Naive thymus-derived CD4-positive, alpha-beta T cell (primary cell): ENCODE measurements around the gene ABCC3. TPM values are rescaled to one million over a fixed set of nuclear protein-coding genes. Genes with fewer than 3 reads are reported as not detected.

Experiments used
- ATAC-seq: fragments of 150-1000 bp; cut with Tn5 transposase; 2 replicates; pipeline ENCODE4 v1.10.0; 2021; ENCODE audit warnings: mild to moderate bottlenecking, moderate library complexity
- CTCF ChIA-PET: fragments of 350-600 bp; sonication (Branson Sonifier 250); formaldehyde crosslinking; loops from one replicate; lab custom pipeline; 2021; ENCODE audit warnings: antibody characterized with exemption; lab: Charles Lee
- POLR2A ChIA-PET: fragments of 350-600 bp; sonication (Branson Sonifier 250); formaldehyde crosslinking; loops from one replicate; lab custom pipeline; 2021; ENCODE audit warnings: antibody characterized with exemption, inconsistent platforms; lab: Charles Lee
- DNase-seq, 9 donors: peaks; one replicate each; pipeline versions ENCODE4 v3.0.0 to v3.0.0-alpha.2; 2020 to 2022; ENCODE audit warnings: mixed read lengths in 1 of 9
- H3K27ac ChIP-seq: one replicate; pipeline ENCODE4 v1.7.0; 2013; ENCODE audit warnings: mild to moderate bottlenecking, low read depth, low read length, moderate library complexity
- H3K27me3 ChIP-seq, 2 donors: one replicate each; pipeline ENCODE4 v1.7.0; 2013; ENCODE audit warnings: low read length in 2 of 2, mild to moderate bottlenecking in 2 of 2, moderate library complexity in 2 of 2; ENCODE audit not compliant: control insufficient read depth in 2 of 2, insufficient read depth in 2 of 2
- H3K36me3 ChIP-seq, 3 experiments: 1 replicate in 2 of 3; 2 replicates in 1 of 3; pipeline ENCODE4 v1.7.0; 2013; ENCODE audit warnings: low read length in 3 of 3, mild to moderate bottlenecking in 3 of 3, moderate library complexity in 1 of 3; ENCODE audit not compliant: insufficient read depth in 3 of 3, control insufficient read depth in 2 of 3
- H3K4me1 ChIP-seq, 2 donors: one replicate each; pipeline ENCODE4 v1.7.0; 2013; ENCODE audit warnings: low read length in 2 of 2, mild to moderate bottlenecking in 2 of 2, moderate library complexity in 1 of 2; ENCODE audit not compliant: control insufficient read depth in 2 of 2, insufficient read depth in 2 of 2
- H3K4me3 ChIP-seq: 2 replicates; pipeline ENCODE4 v1.7.0; 2013; ENCODE audit warnings: mild to moderate bottlenecking, low read length
- H3K9me3 ChIP-seq, 3 experiments: 1 replicate in 2 of 3; 2 replicates in 1 of 3; pipeline ENCODE4 v1.7.0; 2013; ENCODE audit warnings: low read length in 3 of 3; ENCODE audit not compliant: control insufficient read depth in 2 of 3
- H3K27ac Mint-ChIP-seq, 9 donors: one replicate each; pipeline ENCODE4 v1.8.0; 2020 to 2022; ENCODE audit warnings: mixed read lengths in 9 of 9, mild to moderate bottlenecking in 8 of 9, moderate library complexity in 5 of 9, inconsistent platforms in 2 of 9
- H3K27me3 Mint-ChIP-seq, 5 donors: one replicate each; pipeline ENCODE4 v1.8.0; 2021 to 2022; ENCODE audit warnings: mixed read lengths in 5 of 5, mild to moderate bottlenecking in 1 of 5
- H3K36me3 Mint-ChIP-seq, 5 donors: one replicate each; pipeline ENCODE4 v1.8.0; 2020 to 2022; ENCODE audit warnings: mixed read lengths in 5 of 5, mild to moderate bottlenecking in 3 of 5, inconsistent platforms in 1 of 5
- H3K4me1 Mint-ChIP-seq, 7 donors: one replicate each; pipeline ENCODE4 v1.8.0; 2020 to 2022; ENCODE audit warnings: mixed read lengths in 7 of 7, mild to moderate bottlenecking in 3 of 7, inconsistent platforms in 1 of 7
- H3K4me3 Mint-ChIP-seq, 10 donors: one replicate each; pipeline ENCODE4 v1.8.0; 2020 to 2022; ENCODE audit warnings: mild to moderate bottlenecking in 10 of 10, mixed read lengths in 10 of 10, moderate library complexity in 6 of 10, inconsistent platforms in 2 of 10
- H3K9me3 Mint-ChIP-seq, 11 donors: one replicate each; pipeline ENCODE4 v1.8.0; 2020 to 2022; ENCODE audit warnings: mixed read lengths in 11 of 11, mild to moderate bottlenecking in 4 of 11, inconsistent platforms in 1 of 11, moderate library complexity in 1 of 11
- intact Hi-C, 2 donors: fragments of 100-400 bp; cut with micrococcal nuclease; formaldehyde crosslinking; loops; one replicate each; pipeline ENCODE4 v1.15.1; 2023
- polyA plus RNA-seq, 2 donors: library from polyadenylated mRNA; unstranded; fragments of 300-500 nt; fragmentation: Illumina TruSeq; gene quantifications; one replicate each; pipeline ENCODE4 v1.2.3, GENCODE V29; 2021
- total RNA-seq, 6 experiments: library from RNA in 5 of 6; stranded (reverse) in 5 of 6; gene quantifications; 1 replicate in 5 of 6; 2 replicates in 1 of 6; pipeline ENCODE4 v1.2.3 and lab custom pipeline; 2021 to 2026

ABCC3 gene
- total and polyA plus RNA-seq, 7 experiments from 2014 or later = 0.68 to 22.4 (median 1.3) TPM; not detected in 3

DNA sequence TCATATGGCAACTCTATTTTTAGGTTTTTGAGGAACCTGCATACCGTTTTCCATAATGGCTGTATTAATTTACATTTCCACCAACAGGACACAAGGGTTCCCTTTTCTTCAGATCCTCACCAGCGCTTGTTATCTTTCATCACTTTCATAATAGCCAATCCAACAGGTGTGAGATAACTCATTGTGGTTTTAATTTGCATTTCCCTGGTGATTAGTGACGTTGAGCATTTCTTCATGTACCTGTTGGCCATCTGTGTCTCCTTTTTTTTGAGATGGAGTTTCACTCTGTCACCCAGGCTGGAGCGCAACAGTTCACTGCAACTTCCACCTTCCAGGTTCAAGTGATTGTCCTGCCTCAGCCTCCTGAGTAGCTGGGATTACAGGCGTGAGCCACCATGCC, 36.2 kb upstream of the ABCC3 start:
- Mint-ChIP-seq H3K9me3 (peaks cover 0 to 2% (median 0%) of the 10 kb centered on the region in 11 donors), H3K4me1 (peaks cover 0 to 3% (median 0%) of the 10 kb centered on the region in 7 donors), H3K27me3 (peaks cover 0 to 14% (median 8%) of the 10 kb centered on the region in 5 donors), H3K36me3 (no peaks in the 10 kb centered on the region), H3K27ac (no peak overlapping the region), H3K4me3 (no peak overlapping the region)
- Histone ChIP-seq H3K4me3 (no peak overlapping the region), H3K27ac (no peak overlapping the region), H3K4me1 (no peaks in the 10 kb centered on the region), H3K9me3 (no peaks in the 10 kb centered on the region), H3K36me3 (no peaks in the 10 kb centered on the region), H3K27me3 (no peaks in the 10 kb centered on the region)
- ChIA-PET CTCF (no interaction called here), POLR2A (no interaction called here)
- ATAC-seq = no peak
- DNase-seq = no peak
- intact Hi-C loops = no loop called here

DNA sequence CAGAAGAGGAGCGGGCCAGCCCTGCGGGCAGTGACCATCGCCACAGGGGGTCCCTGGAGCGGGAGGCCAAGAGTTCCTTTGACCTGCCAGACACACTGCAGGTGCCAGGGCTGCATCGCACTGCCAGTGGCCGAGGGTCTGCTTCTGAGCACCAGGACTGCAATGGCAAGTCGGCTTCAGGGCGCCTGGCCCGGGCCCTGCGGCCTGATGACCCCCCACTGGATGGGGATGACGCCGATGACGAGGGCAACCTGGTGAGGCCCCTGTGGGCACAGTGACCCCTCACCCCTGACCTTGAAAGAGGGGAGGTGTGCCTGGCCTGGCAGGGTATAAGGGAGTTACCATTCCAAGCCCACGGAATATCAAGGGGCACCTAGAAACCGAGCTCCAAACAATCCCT, 35.1 kb upstream of the ABCC3 start:
- no peak overlapping the region for H3K4me3 ChIP-seq
- peaks cover 0 to 2% (median 0%) of the 10 kb centered on the region in 11 donors for H3K9me3 Mint-ChIP-seq
- no peaks in the 10 kb centered on the region for H3K36me3 Mint-ChIP-seq
- H3K27ac Mint-ChIP-seq = no peak overlapping the region
- H3K4me1 ChIP-seq = no peaks in the 10 kb centered on the region
- no peak overlapping the region for H3K27ac ChIP-seq
- H3K27me3 ChIP-seq = no peaks in the 10 kb centered on the region
- CTCF ChIA-PET = interaction anchor here (1.3 kb wide), 1 partner anchor 30 kb away, joined by 3 read pairs; no protein-coding TSS in a partner anchor
- ATAC-seq (no peak), DNase-seq (no peak)
- H3K4me3 Mint-ChIP-seq = no peak overlapping the region
- H3K36me3 ChIP-seq = no peaks in the 10 kb centered on the region
- H3K27me3 Mint-ChIP-seq = peaks cover 0 to 18% (median 8%) of the 10 kb centered on the region in 5 donors
- POLR2A ChIA-PET = no interaction called here
- intact Hi-C loops = no loop called here
- peaks cover 0 to 3% (median 0%) of the 10 kb centered on the region in 7 donors for H3K4me1 Mint-ChIP-seq
- H3K9me3 ChIP-seq = no peaks in the 10 kb centered on the region

- no peaks in the 10 kb centered on the region for H3K36me3 Mint-ChIP-seq
- peaks cover 0 to 28% (median 22%) of the 10 kb centered on the region in 5 donors for H3K27me3 Mint-ChIP-seq
- Histone ChIP-seq H3K27ac (no peak overlapping the region), H3K9me3 (no peaks in the 10 kb centered on the region), H3K36me3 (no peaks in the 10 kb centered on the region), H3K4me3 (no peak overlapping the region), H3K27me3 (no peaks in the 10 kb centered on the region), H3K4me1 (no peaks in the 10 kb centered on the region)
- intact Hi-C loops = no loop called here
- CTCF ChIA-PET = no interaction called here
- POLR2A ChIA-PET = no interaction called here
- peaks cover 0 to 2% (median 0%) of the 10 kb centered on the region in 11 donors for H3K9me3 Mint-ChIP-seq
- H3K4me1 Mint-ChIP-seq = peaks cover 0 to 4% (median 0%) of the 10 kb centered on the region in 7 donors
- ATAC-seq = no peak
- no peak overlapping the region for H3K4me3 Mint-ChIP-seq
- H3K27ac Mint-ChIP-seq = no peak overlapping the region
- no peak for DNase-seq
Measured at GRCh38 chr17:50601823-50602375, 32.8 kb upstream of the ABCC3 start.

DNA sequence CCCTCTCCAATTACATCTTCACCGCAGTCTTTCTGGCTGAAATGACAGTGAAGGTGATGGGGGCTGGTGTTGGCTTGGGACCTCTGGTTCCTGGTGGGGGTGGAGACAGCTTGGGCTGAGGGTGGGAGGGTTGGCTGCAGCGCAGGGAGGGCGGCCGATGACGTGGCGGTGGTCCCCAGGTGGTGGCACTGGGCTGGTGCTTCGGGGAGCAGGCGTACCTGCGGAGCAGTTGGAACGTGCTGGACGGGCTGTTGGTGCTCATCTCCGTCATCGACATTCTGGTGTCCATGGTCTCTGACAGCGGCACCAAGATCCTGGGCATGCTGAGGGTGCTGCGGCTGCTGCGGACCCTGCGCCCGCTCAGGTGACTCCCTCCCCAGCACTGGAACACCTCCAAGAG, 31.8 kb upstream of the ABCC3 start:
- no peaks in the 10 kb centered on the region for H3K36me3 ChIP-seq
- intact Hi-C loops = no loop called here
- Mint-ChIP-seq H3K9me3 (peaks cover 0 to 2% (median 0%) of the 10 kb centered on the region in 11 donors), H3K4me3 (no peak overlapping the region), H3K27me3 (peaks cover 0 to 31% (median 22%) of the 10 kb centered on the region in 5 donors), H3K27ac (no peak overlapping the region), H3K36me3 (no peaks in the 10 kb centered on the region), H3K4me1 (peaks cover 0 to 4% (median 0%) of the 10 kb centered on the region in 7 donors)
- H3K9me3 ChIP-seq = no peaks in the 10 kb centered on the region
- no peaks in the 10 kb centered on the region for H3K4me1 ChIP-seq
- no peak overlapping the region for H3K4me3 ChIP-seq
- no peak for DNase-seq
- no peaks in the 10 kb centered on the region for H3K27me3 ChIP-seq
- CTCF ChIA-PET = no interaction called here
- ATAC-seq = no peak
- no peak overlapping the region for H3K27ac ChIP-seq
- POLR2A ChIA-PET = no interaction called here

- no peaks in the 10 kb centered on the region for H3K36me3 Mint-ChIP-seq
- CTCF ChIA-PET = no interaction called here
- H3K27ac ChIP-seq = no peak overlapping the region
- no peak overlapping the region for H3K4me3 Mint-ChIP-seq
- no peaks in the 10 kb centered on the region for H3K9me3 ChIP-seq
- DNase-seq (no peak), ATAC-seq (no peak)
- no peak overlapping the region for H3K4me3 ChIP-seq
- H3K4me1 Mint-ChIP-seq = peaks cover 0 to 4% (median 0%) of the 10 kb centered on the region in 7 donors
- H3K36me3 ChIP-seq = no peaks in the 10 kb centered on the region
- POLR2A ChIA-PET = no interaction called here
- H3K4me1 ChIP-seq = no peaks in the 10 kb centered on the region
- H3K27ac Mint-ChIP-seq = no peak overlapping the region
- peaks cover 0 to 31% (median 22%) of the 10 kb centered on the region in 5 donors for H3K27me3 Mint-ChIP-seq
- no peaks in the 10 kb centered on the region for H3K27me3 ChIP-seq
- peaks cover 0 to 2% (median 0%) of the 10 kb centered on the region in 11 donors for H3K9me3 Mint-ChIP-seq
- intact Hi-C loops = no loop called here
Measured at GRCh38 chr17:50603340-50603739, 31.3 kb upstream of the ABCC3 start.

- ATAC-seq (no peak), DNase-seq (no peak)
- Histone ChIP-seq H3K4me3 (no peak overlapping the region), H3K4me1 (no peaks in the 10 kb centered on the region), H3K27ac (no peak overlapping the region), H3K9me3 (no peaks in the 10 kb centered on the region), H3K27me3 (no peaks in the 10 kb centered on the region), H3K36me3 (no peaks in the 10 kb centered on the region)
- H3K9me3 Mint-ChIP-seq = peaks cover 0 to 2% (median 0%) of the 10 kb centered on the region in 11 donors
- peaks cover 0 to 4% (median 0%) of the 10 kb centered on the region in 7 donors for H3K4me1 Mint-ChIP-seq
- H3K27ac Mint-ChIP-seq = no peak overlapping the region
- CTCF ChIA-PET = no interaction called here
- POLR2A ChIA-PET = no interaction called here
- H3K4me3 Mint-ChIP-seq = no peak overlapping the region
- peaks cover 0 to 31% (median 22%) of the 10 kb centered on the region in 5 donors for H3K27me3 Mint-ChIP-seq
- H3K36me3 Mint-ChIP-seq = no peaks in the 10 kb centered on the region
- intact Hi-C loops = no loop called here
Measured at GRCh38 chr17:50604513-50604912, 30.2 kb upstream of the ABCC3 start.

- Mint-ChIP-seq H3K27me3 (peaks cover 0 to 37% (median 22%) of the 10 kb centered on the region in 5 donors), H3K36me3 (no peaks in the 10 kb centered on the region), H3K27ac (no peak overlapping the region), H3K9me3 (peaks cover 0 to 2% (median 0%) of the 10 kb centered on the region in 11 donors), H3K4me1 (peaks cover 0 to 4% (median 0%) of the 10 kb centered on the region in 7 donors), H3K4me3 (no peak overlapping the region)
- ChIA-PET POLR2A (no interaction called here), CTCF (no interaction called here)
- Histone ChIP-seq H3K4me3 (no peak overlapping the region), H3K27ac (no peak overlapping the region), H3K36me3 (no peaks in the 10 kb centered on the region), H3K4me1 (no peaks in the 10 kb centered on the region), H3K9me3 (no peaks in the 10 kb centered on the region), H3K27me3 (no peaks in the 10 kb centered on the region)
- intact Hi-C loops = no loop called here
- no peak for ATAC-seq
- DNase-seq = no peak
Measured at GRCh38 chr17:50605429-50605828, 29.3 kb upstream of the ABCC3 start.
